ENCODE data around the gene TMPRSS13. TPM values are rescaled to one million over a fixed set of nuclear protein-coding genes. Genes with fewer than 3 reads are reported as not detected.

Gene TMPRSS13
- total RNA-seq, 2 experiments from 2014 or later = 0.99 to 1.4 TPM

- ChIA-PET POLR2A (no interaction called here), CTCF (interaction anchor here (1.0 kb wide), 1 partner anchor 96 kb away, joined by 3 read pairs; no protein-coding TSS in a partner anchor)
- Histone ChIP-seq H3K4me1 (ENCODE audit: insufficient read depth, low read length) (peaks cover 13% of the 10 kb centered on the region), H3K4me3 (ENCODE audit: low read length) (no peak overlapping the region), H3K27me3 (ENCODE audit: control insufficient read depth in 1 of 2, insufficient read depth in 2 of 2, low read length in 2 of 2) (no peaks in the 10 kb centered on the region), H3K27ac (ENCODE audit: low read depth in 1 of 2, low read length in 2 of 2) (no peak overlapping the region), H3K9me3 (ENCODE audit: control insufficient read depth in 1 of 2, insufficient read depth in 1 of 2, low read length in 2 of 2) (no peaks in the 10 kb centered on the region), H3K36me3 (ENCODE audit: insufficient read depth, low read length) (no peaks in the 10 kb centered on the region)
- intact Hi-C loops (cut with DNase I, micrococcal nuclease) = no loop called here
- no peak for TF ChIP-seq CTCF (IDR thresholded peaks at IDR 0.05)
- Mint-ChIP-seq H3K27ac (no peak overlapping the region), H3K4me1 (ENCODE audit: low read depth) (no peaks in the 10 kb centered on the region), H3K4me3 (no peak overlapping the region), H3K27me3 (no peaks in the 10 kb centered on the region), H3K9me3 (no peaks in the 10 kb centered on the region), H3K36me3 (ENCODE audit: low read depth) (no peaks in the 10 kb centered on the region)
- DNase-seq (peak in 1 of 14 experiments; percentile 24), ATAC-seq (ENCODE audit: poor library complexity) (no peak)
Measured at GRCh38 chr11:117903505-117904382, 25.5 kb downstream of the TMPRSS13 start.

DNA sequence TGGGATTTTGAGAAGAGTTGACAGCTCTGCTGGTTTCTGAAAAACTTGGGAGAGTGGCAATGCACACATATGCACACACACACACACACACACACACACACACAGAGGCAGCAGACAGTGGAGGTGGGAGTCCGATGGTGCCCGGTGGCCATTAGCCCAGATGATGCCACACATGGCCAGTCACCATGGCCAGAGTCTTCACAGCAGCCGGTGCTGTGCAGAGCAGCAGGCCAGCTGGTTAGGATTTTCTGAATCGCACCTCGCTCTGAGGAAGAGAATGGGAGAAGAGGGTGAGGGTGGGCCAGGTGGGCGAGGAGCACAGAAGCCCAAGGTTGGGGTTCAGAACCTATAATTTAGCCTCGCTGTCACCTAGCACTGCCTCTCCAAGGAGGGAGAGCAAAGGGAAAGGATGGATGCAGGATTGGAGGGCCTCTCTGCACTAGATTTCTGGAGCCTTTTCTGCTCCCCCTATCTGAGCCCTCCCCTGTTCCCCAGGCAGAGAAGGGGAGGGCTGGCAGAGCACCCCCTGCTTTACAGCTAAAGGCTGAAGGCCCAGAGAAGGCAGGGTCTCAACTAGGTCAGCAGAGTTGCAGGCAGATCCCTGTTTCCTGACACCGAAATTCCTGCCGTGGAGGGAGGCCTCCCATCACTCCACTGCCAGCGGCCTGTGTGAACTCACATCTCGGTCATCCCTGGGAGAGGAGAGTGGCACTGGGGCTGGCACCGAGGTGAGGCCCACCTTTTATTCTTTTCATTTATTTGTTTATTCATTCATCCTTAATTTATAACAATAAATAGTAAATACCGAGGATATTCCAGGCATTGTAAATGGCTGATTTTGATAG lies 27.0 kb downstream of the TMPRSS13 start:
- CTCF ChIA-PET = no interaction called here
- no peaks in the 10 kb centered on the region for H3K36me3 ChIP-seq (ENCODE audit: insufficient read depth, low read length)
- TF ChIP-seq CTCF (IDR thresholded peaks at IDR 0.05) = no peak
- H3K4me3 Mint-ChIP-seq = no peak overlapping the region
- H3K36me3 Mint-ChIP-seq (ENCODE audit: low read depth) = no peaks in the 10 kb centered on the region
- no peak overlapping the region for H3K4me3 ChIP-seq (ENCODE audit: low read length)
- H3K4me1 ChIP-seq (ENCODE audit: insufficient read depth, low read length) = peaks cover 9% of the 10 kb centered on the region
- POLR2A ChIA-PET = no interaction called here
- H3K9me3 Mint-ChIP-seq = no peaks in the 10 kb centered on the region
- no peaks in the 10 kb centered on the region for H3K27me3 Mint-ChIP-seq
- no peak overlapping the region for H3K27ac ChIP-seq (ENCODE audit: low read depth in 1 of 2, low read length in 2 of 2)
- DNase-seq (peak in 1 of 14 experiments; percentile 21), ATAC-seq (ENCODE audit: poor library complexity) (no peak)
- intact Hi-C loops (cut with DNase I, micrococcal nuclease) = no loop called here
- no peaks in the 10 kb centered on the region for H3K27me3 ChIP-seq (ENCODE audit: control insufficient read depth in 1 of 2, insufficient read depth in 2 of 2, low read length in 2 of 2)
- H3K27ac Mint-ChIP-seq = no peak overlapping the region
- no peaks in the 10 kb centered on the region for H3K4me1 Mint-ChIP-seq (ENCODE audit: low read depth)
- H3K9me3 ChIP-seq (ENCODE audit: control insufficient read depth in 1 of 2, insufficient read depth in 1 of 2, low read length in 2 of 2) = no peaks in the 10 kb centered on the region

DNA sequence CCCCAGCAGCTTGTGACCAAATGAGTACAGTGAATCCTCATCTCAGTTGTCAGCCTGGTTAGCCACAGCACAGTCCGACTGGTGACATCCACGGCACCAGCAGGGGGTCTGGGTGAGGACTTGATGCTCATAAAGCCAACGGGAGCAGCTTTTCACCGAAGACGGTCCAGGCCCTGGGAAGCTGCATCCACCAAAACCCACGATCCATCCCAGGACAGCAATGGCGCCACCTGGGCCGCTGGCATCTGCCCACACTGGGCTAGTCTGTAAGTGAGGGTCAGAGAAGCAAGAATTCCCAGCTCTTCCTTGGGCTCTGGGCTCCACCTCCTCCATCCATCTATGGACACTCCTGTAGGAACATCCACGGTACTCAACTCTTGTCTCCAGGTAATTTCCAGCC lies 27.6 kb downstream of the TMPRSS13 start:
- Histone ChIP-seq H3K36me3 (ENCODE audit: insufficient read depth, low read length) (no peaks in the 10 kb centered on the region), H3K4me3 (ENCODE audit: low read length) (no peak overlapping the region), H3K4me1 (ENCODE audit: insufficient read depth, low read length) (peaks cover 6% of the 10 kb centered on the region), H3K27ac (ENCODE audit: low read depth in 1 of 2, low read length in 2 of 2) (no peak overlapping the region), H3K9me3 (ENCODE audit: control insufficient read depth in 1 of 2, insufficient read depth in 1 of 2, low read length in 2 of 2) (no peaks in the 10 kb centered on the region), H3K27me3 (ENCODE audit: control insufficient read depth in 1 of 2, insufficient read depth in 2 of 2, low read length in 2 of 2) (peaks cover 0 to 5% of the 10 kb centered on the region in 2 experiments)
- CTCF ChIA-PET = no interaction called here
- Mint-ChIP-seq H3K27me3 (no peaks in the 10 kb centered on the region), H3K9me3 (no peaks in the 10 kb centered on the region), H3K27ac (no peak overlapping the region), H3K36me3 (ENCODE audit: low read depth) (no peaks in the 10 kb centered on the region), H3K4me1 (ENCODE audit: low read depth) (no peaks in the 10 kb centered on the region), H3K4me3 (no peak overlapping the region)
- ATAC-seq (ENCODE audit: poor library complexity) (no peak), DNase-seq (peak in 1 of 14 experiments; percentile 10)
- POLR2A ChIA-PET = no interaction called here
- no peak for TF ChIP-seq CTCF (IDR thresholded peaks at IDR 0.05)
- intact Hi-C loops (cut with DNase I, micrococcal nuclease) = no loop called here
